A673 (cell line): ENCODE results near the gene N4BP2L1. TPM values are rescaled to one million over a fixed set of nuclear protein-coding genes. Genes with fewer than 3 reads are reported as not detected.

Source experiments
- BruUV-seq: library from RNA; stranded (reverse); fragments of 400-500 nt; replicated peaks from 2 replicates; lab custom pipeline; 2021; lab: Mats Ljungman, UMichigan
- CTCF ChIA-PET: fragments of 300-600 bp; sonication (Branson Sonifier 250); formaldehyde crosslinking; loops from one replicate; lab custom pipeline; 2022; ENCODE audit warnings: antibody characterized with exemption; lab: Charles Lee
- POLR2A ChIA-PET: fragments of 300-600 bp; sonication (Branson Sonifier 250); formaldehyde crosslinking; loops from one replicate; lab custom pipeline; 2022; ENCODE audit warnings: antibody characterized with exemption; ENCODE audit not compliant: low non-redundant PET; lab: Charles Lee
- DNase-seq: peaks from one replicate; pipeline ENCODE4 v3.0.0-alpha.2; 2015; ENCODE audit warnings: low spot score
- H3K27ac ChIP-seq: fragments of 200-600 bp; sonication (generic); 2 replicates; pipeline ENCODE4 v1.5.1; 2016; ENCODE audit warnings: mixed run types, low read depth, mild to moderate bottlenecking, mixed read lengths, antibody characterized with exemption, low read length; ENCODE audit not compliant: poor library complexity, severe bottlenecking
- H3K27me3 ChIP-seq: fragments of 200-600 bp; sonication (generic); replicated peaks from 2 replicates; pipeline ENCODE4 v1.6.1; 2017; ENCODE audit warnings: mixed run types, low read depth, mild to moderate bottlenecking, mixed read lengths, antibody characterized with exemption, low read length; ENCODE audit not compliant: insufficient read depth, poor library complexity
- H3K36me3 ChIP-seq: fragments of 200-600 bp; sonication (generic); 2 replicates; pipeline ENCODE4 v1.6.1; 2016; ENCODE audit warnings: mixed run types, mild to moderate bottlenecking, mixed read lengths, antibody characterized with exemption, low read length; ENCODE audit not compliant: insufficient read depth, poor library complexity, severe bottlenecking
- H3K4me1 ChIP-seq: fragments of 200-600 bp; sonication (generic); 2 replicates; pipeline ENCODE4 v1.6.1; 2017; ENCODE audit warnings: mixed run types, mild to moderate bottlenecking, mixed read lengths, antibody characterized with exemption, low read length; ENCODE audit not compliant: insufficient read depth, poor library complexity, severe bottlenecking
- H3K4me3 ChIP-seq: fragments of 200-600 bp; sonication (generic); 2 replicates; pipeline ENCODE4 v1.5.1; 2016; ENCODE audit warnings: low read depth, mixed run types, mild to moderate bottlenecking, mixed read lengths, low read length; ENCODE audit not compliant: poor library complexity, severe bottlenecking
- H3K9me3 ChIP-seq: fragments of 200-600 bp; sonication (generic); 2 replicates; pipeline ENCODE4 v1.6.1; 2016; ENCODE audit warnings: mixed run types, low read depth, mild to moderate bottlenecking, mixed read lengths, antibody characterized with exemption, low read length; ENCODE audit not compliant: poor library complexity, severe bottlenecking
- EZH2 ChIP-seq: fragments of 200-600 bp; sonication (generic); IDR thresholded peaks from 2 replicates; pipeline ENCODE4 v1.6.1; 2017; ENCODE audit warnings: borderline replicate concordance, low read depth, mild to moderate bottlenecking, mixed read lengths, antibody characterized with exemption, low read length; ENCODE audit not compliant: poor library complexity, severe bottlenecking
- intact Hi-C: fragments of 100-400 bp; cut with micrococcal nuclease; formaldehyde crosslinking; loops from one replicate; pipeline ENCODE4 v1.10.0; 2022; ENCODE audit not compliant: unreplicated experiment
- total RNA-seq: library from RNA; stranded (reverse); gene quantifications from 2 replicates; pipeline ENCODE4 v1.2.3, GENCODE V29; 2021
- TF ChIP-seq, protein P1 (sequence below): fragments of 300-800, 200-600 bp; sonication (generic); conservative IDR thresholded peaks from 2 replicates; pipeline ENCODE4 v1.5.1; 2017; ENCODE audit warnings: low read depth, mild to moderate bottlenecking, antibody characterized with exemption, low read length, moderate library complexity, mixed read lengths

The N4BP2L1 gene
- total RNA-seq, 1 experiment from 2014 or later, result 0.49 TPM

GRCh38 chr13:32448972-32449371 is 21.0 kb upstream of the N4BP2L1 start:
- H3K27ac ChIP-seq, result no peak overlapping the region
- no TSS peak for BruUV-seq
- ChIA-PET CTCF (no interaction called here), POLR2A (no interaction called here)
- H3K4me1 ChIP-seq, result no peaks in the 10 kb centered on the region
- no peaks in the 10 kb centered on the region for H3K27me3 ChIP-seq
- H3K9me3 ChIP-seq, result no peaks in the 10 kb centered on the region
- DNase-seq, result no peak
- H3K36me3 ChIP-seq, result no peaks in the 10 kb centered on the region
- no peak overlapping the region for H3K4me3 ChIP-seq
- intact Hi-C loops, result no loop called here
- TF ChIP-seq, protein P1, sequence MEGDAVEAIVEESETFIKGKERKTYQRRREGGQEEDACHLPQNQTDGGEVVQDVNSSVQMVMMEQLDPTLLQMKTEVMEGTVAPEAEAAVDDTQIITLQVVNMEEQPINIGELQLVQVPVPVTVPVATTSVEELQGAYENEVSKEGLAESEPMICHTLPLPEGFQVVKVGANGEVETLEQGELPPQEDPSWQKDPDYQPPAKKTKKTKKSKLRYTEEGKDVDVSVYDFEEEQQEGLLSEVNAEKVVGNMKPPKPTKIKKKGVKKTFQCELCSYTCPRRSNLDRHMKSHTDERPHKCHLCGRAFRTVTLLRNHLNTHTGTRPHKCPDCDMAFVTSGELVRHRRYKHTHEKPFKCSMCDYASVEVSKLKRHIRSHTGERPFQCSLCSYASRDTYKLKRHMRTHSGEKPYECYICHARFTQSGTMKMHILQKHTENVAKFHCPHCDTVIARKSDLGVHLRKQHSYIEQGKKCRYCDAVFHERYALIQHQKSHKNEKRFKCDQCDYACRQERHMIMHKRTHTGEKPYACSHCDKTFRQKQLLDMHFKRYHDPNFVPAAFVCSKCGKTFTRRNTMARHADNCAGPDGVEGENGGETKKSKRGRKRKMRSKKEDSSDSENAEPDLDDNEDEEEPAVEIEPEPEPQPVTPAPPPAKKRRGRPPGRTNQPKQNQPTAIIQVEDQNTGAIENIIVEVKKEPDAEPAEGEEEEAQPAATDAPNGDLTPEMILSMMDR, result no peak
- TF ChIP-seq EZH2, result no peak

DNA sequence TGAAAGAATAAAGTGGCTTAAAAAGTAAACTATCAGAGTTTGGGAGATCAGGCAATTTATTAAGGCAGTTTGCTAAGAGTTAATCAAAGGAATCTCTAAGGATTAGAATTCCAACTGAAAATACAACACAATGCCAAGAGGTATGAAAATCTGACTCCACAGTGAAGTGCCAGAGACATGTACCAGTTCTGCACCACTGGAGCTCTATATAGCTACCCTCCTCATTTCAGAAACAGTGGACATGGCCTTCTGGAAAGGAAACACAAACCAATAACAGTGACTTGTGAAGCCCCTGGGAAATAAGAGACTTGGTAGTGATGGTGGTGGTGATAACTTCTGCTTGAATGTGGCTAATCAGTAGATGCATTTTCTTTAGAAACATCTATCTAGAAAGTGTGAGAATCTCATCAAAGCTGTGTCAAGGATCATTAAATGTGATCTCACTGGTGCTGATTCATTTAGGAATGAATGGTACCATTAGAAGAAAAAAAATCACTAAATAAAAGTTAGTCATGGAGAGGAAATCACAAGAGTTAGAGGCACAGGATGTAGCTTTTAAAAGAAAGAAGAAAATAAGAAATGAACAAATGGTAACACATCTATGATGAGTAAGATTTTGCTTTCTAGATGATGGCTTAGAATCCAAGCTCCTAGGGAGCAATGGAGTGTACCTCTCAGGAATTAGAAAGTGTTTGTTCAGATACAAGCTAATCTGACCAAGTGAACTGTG is 20.1 kb upstream of the N4BP2L1 start:
- H3K27ac ChIP-seq, result no peak overlapping the region
- H3K4me1 ChIP-seq, result no peaks in the 10 kb centered on the region
- DNase-seq, result no peak
- CTCF ChIA-PET, result no interaction called here
- intact Hi-C loops, result no loop called here
- no peaks in the 10 kb centered on the region for H3K36me3 ChIP-seq
- no peak for TF ChIP-seq EZH2
- TF ChIP-seq, protein P1, result no peak
- POLR2A ChIA-PET, result interaction anchor here (0.6 kb wide), 1 partner anchor 41 kb away, joined by 3 read pairs; no protein-coding TSS in a partner anchor
- BruUV-seq, result no TSS peak
- no peak overlapping the region for H3K4me3 ChIP-seq
- no peaks in the 10 kb centered on the region for H3K9me3 ChIP-seq
- no peaks in the 10 kb centered on the region for H3K27me3 ChIP-seq

DNA sequence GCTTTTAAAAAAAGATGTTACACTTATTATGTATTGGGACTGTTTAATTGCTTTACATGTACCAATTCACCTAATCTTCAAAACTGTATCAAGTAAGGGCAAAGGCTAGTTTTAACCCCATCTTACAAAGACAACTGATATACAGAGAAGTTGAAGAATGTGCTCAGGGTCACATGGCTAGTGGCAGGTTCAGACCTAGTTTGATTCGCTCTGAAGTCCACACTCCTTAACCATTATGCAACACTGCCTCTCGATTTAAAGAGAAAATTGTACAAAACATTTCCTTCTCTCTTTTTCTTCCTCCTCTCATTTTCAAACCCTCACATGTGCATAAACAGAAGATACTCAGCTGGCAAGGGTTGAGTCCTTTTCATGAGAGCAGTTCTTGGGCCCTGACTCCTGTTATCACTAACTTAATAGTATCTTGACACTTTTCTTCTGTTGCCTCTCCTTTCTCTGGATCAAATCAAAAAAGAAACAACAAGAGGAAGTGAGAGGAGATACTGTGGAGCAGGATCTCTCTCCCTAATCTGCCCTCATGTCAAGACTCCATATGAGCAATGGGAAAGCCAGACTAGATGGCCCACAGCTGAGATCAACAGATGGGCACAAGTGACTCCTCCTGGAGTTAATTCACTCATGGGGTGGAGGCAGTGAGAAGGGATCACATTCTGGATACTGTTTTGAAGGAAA is 19.0 kb upstream of the N4BP2L1 start:
- no TSS peak for BruUV-seq
- intact Hi-C loops, result no loop called here
- H3K27ac ChIP-seq, result no peak overlapping the region
- H3K27me3 ChIP-seq, result no peaks in the 10 kb centered on the region
- TF ChIP-seq, protein P1, result no peak
- TF ChIP-seq EZH2, result no peak
- no peaks in the 10 kb centered on the region for H3K9me3 ChIP-seq
- ChIA-PET CTCF (no interaction called here), POLR2A (no interaction called here)
- no peak for DNase-seq
- no peaks in the 10 kb centered on the region for H3K36me3 ChIP-seq
- H3K4me3 ChIP-seq, result no peak overlapping the region
- no peaks in the 10 kb centered on the region for H3K4me1 ChIP-seq
